Right lobe of liver (tissue), 6 donors: ENCODE results near the gene CPNE2. TPM values are rescaled to one million over a fixed set of nuclear protein-coding genes. Genes with fewer than 3 reads are reported as not detected.

Experiments used
- ATAC-seq, 4 donors: fragments of 200-7000 bp; cut with Tn5 transposase; one replicate each; pipeline ENCODE4 v1.9.1; 2020; ENCODE audit warnings: mild to moderate bottlenecking in 4 of 4, moderate library complexity in 4 of 4
- DNase-seq, 3 donors: peaks; one replicate each; pipeline ENCODE4 v3.0.0-alpha.2; 2020
- H3K27ac ChIP-seq, 3 donors: fragments of 200-600 bp; one replicate each; pipeline ENCODE4 v1.8.0; 2022
- H3K27me3 ChIP-seq, 2 donors: fragments of 200-600 bp; one replicate each; pipeline ENCODE4 v1.8.0; 2022
- H3K36me3 ChIP-seq, 4 donors: fragments of 200-600 bp; sonication (generic) in 1 of 4; one replicate each; pipeline versions ENCODE4 v1.5.1 to v1.8.0; 2017 to 2022; ENCODE audit warnings: control low read depth in 1 of 4
- H3K4me1 ChIP-seq, 4 donors: fragments of 200-600 bp; sonication (generic) in 1 of 4; one replicate each; pipeline versions ENCODE4 v1.5.1 to v1.8.0; 2017 to 2022; ENCODE audit warnings: control low read depth in 1 of 4
- H3K4me3 ChIP-seq, 3 donors: fragments of 200-600 bp; one replicate each; pipeline ENCODE4 v1.8.0; 2022
- H3K9me3 ChIP-seq, 4 donors: fragments of 200-600 bp; sonication (generic) in 1 of 4; one replicate each; pipeline versions ENCODE4 v1.5.1 to v1.8.0; 2017 to 2022; ENCODE audit warnings: control low read depth in 1 of 4
- POLR2A ChIP-seq: fragments of 450-650 bp; IDR thresholded peaks from one replicate; pipeline ENCODE4 v1.6.1; 2017; ENCODE audit warnings: antibody characterized with exemption, mild to moderate bottlenecking
- WGBS: methylation state at CpG from one replicate; pipeline ENCODE4 v1.1.6; 2018; ENCODE audit warnings: low coverage, low lambda C conversion rate; ENCODE audit not compliant: insufficient coverage; ENCODE audit errors: missing lambda C conversion rate; 5-methylcytosine and 5-hydroxymethylcytosine counted together
- intact Hi-C, 2 donors: fragments of 100-400 bp; cut with DNase I; formaldehyde crosslinking; loops; one replicate each; pipeline versions ENCODE4 v1.11.2 to v1.14.1; 2022
- total RNA-seq, 6 experiments: library from RNA; depleted of rRNA in 2 of 6; stranded (reverse); fragments of >200 nt in 2 of 6; fragmentation: NEBNext Ultra II Directional in 3 of 6; extraction: Animal tissue kit (Norgen Biotek cat#: 25700) in 3 of 6; gene quantifications; one replicate each; pipeline versions ENCODE4 v1.1.0 to v1.2.4, GENCODE V29; 2016 to 2023
- TF ChIP-seq, protein P1 (sequence below), 4 donors: fragments of 200-600 bp in 3 of 4; fragments of 450-650 bp in 1 of 4; IDR thresholded peaks; one replicate each; pipeline versions ENCODE4 v1.5.1 to v1.8.0; 2016 to 2022; ENCODE audit warnings: antibody characterized with exemption in 4 of 4, mild to moderate bottlenecking in 2 of 4
- donor health status: DM: no; HTN: yes; CAD: no.
- donor health status: DM: no; HTN: no; CAD: no.
- donor health status: DM: no; HTN: no; CAD: no.
- donor health status: DM: no; HTN: yes; CAD: no.
- donor health status: DM: no; HTN: yes; CAD: no.

CPNE2 gene
- total RNA-seq, 6 experiments from 2014 or later, result 4.0 to 10.9 (median 9.7) TPM

DNA sequence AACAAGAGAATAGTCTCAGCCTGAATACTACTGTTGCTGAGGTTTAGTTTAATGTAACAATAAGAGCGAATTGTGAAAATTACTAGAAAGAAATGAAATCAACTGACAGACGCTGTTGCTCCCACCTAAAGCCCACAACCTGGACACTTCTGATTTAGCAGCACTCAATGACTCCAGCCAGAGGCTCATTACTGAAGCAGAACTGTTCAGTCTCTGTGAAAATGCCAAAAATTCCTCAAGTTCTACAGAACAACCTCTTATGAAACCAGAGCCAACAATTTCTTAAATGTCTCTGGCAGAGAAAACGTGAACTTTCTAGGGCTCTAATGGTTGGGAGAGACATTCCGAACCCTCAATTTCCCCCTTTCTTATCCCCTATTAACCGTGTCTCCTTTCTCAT lies 83.5 kb downstream of the CPNE2 start:
- Histone ChIP-seq H3K4me1 (peaks cover 0 to 11% (median 0%) of the 10 kb centered on the region in 4 donors), H3K36me3 (peaks cover 0 to 13% (median 5%) of the 10 kb centered on the region in 4 donors), H3K4me3 (no peak overlapping the region), H3K27ac (no peak overlapping the region), H3K27me3 (no peaks in the 10 kb centered on the region), H3K9me3 (no peaks in the 10 kb centered on the region)
- WGBS, result 92% methylated on average over 5 of the region's 5 CpGs
- intact Hi-C loops, result no loop called here
- ATAC-seq (no peak), DNase-seq (no peak)
- TF ChIP-seq, protein P1, sequence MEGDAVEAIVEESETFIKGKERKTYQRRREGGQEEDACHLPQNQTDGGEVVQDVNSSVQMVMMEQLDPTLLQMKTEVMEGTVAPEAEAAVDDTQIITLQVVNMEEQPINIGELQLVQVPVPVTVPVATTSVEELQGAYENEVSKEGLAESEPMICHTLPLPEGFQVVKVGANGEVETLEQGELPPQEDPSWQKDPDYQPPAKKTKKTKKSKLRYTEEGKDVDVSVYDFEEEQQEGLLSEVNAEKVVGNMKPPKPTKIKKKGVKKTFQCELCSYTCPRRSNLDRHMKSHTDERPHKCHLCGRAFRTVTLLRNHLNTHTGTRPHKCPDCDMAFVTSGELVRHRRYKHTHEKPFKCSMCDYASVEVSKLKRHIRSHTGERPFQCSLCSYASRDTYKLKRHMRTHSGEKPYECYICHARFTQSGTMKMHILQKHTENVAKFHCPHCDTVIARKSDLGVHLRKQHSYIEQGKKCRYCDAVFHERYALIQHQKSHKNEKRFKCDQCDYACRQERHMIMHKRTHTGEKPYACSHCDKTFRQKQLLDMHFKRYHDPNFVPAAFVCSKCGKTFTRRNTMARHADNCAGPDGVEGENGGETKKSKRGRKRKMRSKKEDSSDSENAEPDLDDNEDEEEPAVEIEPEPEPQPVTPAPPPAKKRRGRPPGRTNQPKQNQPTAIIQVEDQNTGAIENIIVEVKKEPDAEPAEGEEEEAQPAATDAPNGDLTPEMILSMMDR (IDR thresholded peaks at IDR 0.05), result no peak
- no peak for TF ChIP-seq POLR2A

GRCh38 chr16:57178196-57178595 lies 85.8 kb downstream of the CPNE2 start:
- Histone ChIP-seq H3K4me1 (peaks cover 0 to 11% (median 0%) of the 10 kb centered on the region in 4 donors), H3K9me3 (no peaks in the 10 kb centered on the region), H3K27me3 (no peaks in the 10 kb centered on the region), H3K27ac (no peak overlapping the region), H3K4me3 (no peak overlapping the region), H3K36me3 (no peaks in the 10 kb centered on the region)
- DNase-seq (no peak), ATAC-seq (no peak)
- 76% methylated on average over 3 of the region's 3 CpGs for WGBS
- TF ChIP-seq POLR2A, result no peak
- TF ChIP-seq, protein P1 (IDR thresholded peaks at IDR 0.05), result no peak
- intact Hi-C loops, result no loop called here

DNA sequence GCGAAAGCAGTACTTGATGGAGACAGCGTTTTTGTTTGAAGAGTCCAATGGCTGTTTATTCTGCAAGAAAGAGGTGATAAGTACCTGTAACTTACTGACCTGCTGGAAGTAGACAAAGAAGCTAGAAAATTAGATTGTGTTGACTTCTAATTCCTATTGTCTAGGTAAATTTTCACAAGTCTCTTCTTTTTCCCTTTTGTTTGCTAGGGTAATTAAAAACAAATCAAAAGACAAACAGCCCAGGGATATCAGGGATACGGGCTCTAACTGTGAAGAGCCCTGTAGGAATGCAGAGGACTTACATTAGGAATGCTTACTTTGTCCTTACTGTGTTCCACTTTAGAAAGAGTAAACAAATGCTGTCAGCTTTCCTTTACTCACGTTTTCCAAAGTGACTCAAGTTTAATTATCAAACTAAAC lies 86.4 kb downstream of the CPNE2 start:
- H3K27ac ChIP-seq, result no peak overlapping the region
- H3K4me1 ChIP-seq, result peaks cover 0 to 11% (median 0%) of the 10 kb centered on the region in 4 donors
- TF ChIP-seq POLR2A, result no peak
- TF ChIP-seq, protein P1 (IDR thresholded peaks at IDR 0.05), result no peak
- DNase-seq, result no peak
- WGBS, result 46% methylated on average over 4 of the region's 4 CpGs
- H3K9me3 ChIP-seq, result no peaks in the 10 kb centered on the region
- no peaks in the 10 kb centered on the region for H3K27me3 ChIP-seq
- H3K36me3 ChIP-seq, result no peaks in the 10 kb centered on the region
- ATAC-seq, result peak in 3 of 4 donors; percentile 46 to 83 (median 66)
- intact Hi-C loops, result no loop called here
- H3K4me3 ChIP-seq, result no peak overlapping the region

GRCh38 chr16:57179215-57179828 lies 86.9 kb downstream of the CPNE2 start:
- WGBS, result 35% methylated on average over 3 of the region's 3 CpGs
- DNase-seq (no peak), ATAC-seq (peak in 3 of 4 donors; percentile 24 to 44 (median 36))
- H3K36me3 ChIP-seq, result no peaks in the 10 kb centered on the region
- H3K27me3 ChIP-seq, result no peaks in the 10 kb centered on the region
- peaks cover 0 to 11% (median 0%) of the 10 kb centered on the region in 4 donors for H3K4me1 ChIP-seq
- no peak overlapping the region for H3K4me3 ChIP-seq
- no peaks in the 10 kb centered on the region for H3K9me3 ChIP-seq
- intact Hi-C loops, result no loop called here
- TF ChIP-seq POLR2A, result no peak
- TF ChIP-seq, protein P1 (IDR thresholded peaks at IDR 0.05), result no peak
- peak overlapping the region in 1 of 3 donors; percentile 1 for H3K27ac ChIP-seq
